NCI-H2107 treated with DMSO at 0.1 percent for 48 hours (cell line): ENCODE results near the gene ERCC5.

Experiments used
- DNase-seq: peaks from one replicate; lab custom pipeline; 2025; ENCODE audit not compliant: unreplicated experiment; lab: John Stamatoyannopoulos, UW

Gene ERCC5

DNA sequence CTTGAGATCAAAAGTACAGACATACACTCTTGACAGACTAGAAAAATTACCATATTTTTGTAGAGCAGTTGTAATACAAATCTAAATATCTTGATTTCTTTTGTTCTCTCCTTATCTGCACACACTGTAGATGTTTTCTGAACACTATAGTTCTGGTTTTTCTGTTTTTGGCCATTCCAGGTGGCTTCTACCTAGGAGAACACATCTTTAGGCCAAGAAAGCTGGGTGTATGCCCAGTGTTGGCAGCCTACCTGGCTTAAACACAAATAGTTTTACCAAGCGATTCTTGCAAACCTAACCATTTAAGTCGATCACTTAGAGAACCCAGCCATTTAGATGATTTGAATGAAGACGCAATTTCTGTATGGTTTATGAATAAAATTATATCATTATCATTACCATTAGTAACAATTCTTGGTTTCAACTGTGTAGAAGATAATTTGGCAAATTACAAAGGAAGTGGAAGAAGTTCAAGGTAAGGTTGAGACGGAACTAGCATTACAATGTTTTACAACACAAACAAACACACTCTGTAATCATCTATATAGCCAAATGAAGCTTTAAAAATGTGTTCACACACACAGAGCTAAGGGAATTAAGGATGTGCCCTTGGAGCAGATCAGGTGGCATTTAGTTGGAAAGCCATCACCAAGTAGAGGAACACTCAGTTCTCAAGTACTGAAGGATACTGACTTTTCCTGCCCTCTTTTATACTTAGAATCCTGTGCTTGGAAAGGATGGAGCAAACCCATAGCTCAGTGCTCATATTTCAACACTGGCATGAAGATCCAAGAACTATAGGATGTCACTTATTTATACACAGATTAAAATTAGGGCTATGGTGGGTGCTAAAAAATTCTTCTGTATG, 36.2 kb downstream of the ERCC5 start:
- no peak for DNase-seq

GRCh38 chr13:102892503-102892902, 46.7 kb downstream of the ERCC5 start:
- no peak for DNase-seq

- DNase-seq = no peak
Measured at GRCh38 chr13:102897371-102898138, 51.7 kb downstream of the ERCC5 start.

DNA sequence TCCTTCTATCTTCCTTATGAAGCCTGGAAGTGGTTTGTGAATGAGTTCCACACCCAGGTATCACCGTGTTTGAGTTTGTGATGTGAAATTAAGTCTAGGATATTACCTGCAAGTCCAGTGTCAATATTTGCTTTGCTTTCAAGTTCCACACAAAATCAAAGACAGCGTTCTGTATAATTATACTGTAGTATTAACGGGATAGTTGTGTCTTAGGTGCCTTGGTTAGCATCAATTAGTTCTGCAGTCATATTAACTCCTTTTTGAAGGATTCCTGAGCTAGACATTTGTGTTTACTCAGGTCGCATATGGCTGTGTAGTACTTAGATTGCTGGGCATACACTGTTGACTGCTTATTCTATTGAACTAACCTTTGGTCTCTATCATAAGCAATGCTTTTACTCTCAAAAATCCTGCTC, 54.4 kb downstream of the ERCC5 start:
- DNase-seq = no peak

GRCh38 chr13:102901056-102901455, 55.2 kb downstream of the ERCC5 start:
- DNase-seq = no peak

DNA sequence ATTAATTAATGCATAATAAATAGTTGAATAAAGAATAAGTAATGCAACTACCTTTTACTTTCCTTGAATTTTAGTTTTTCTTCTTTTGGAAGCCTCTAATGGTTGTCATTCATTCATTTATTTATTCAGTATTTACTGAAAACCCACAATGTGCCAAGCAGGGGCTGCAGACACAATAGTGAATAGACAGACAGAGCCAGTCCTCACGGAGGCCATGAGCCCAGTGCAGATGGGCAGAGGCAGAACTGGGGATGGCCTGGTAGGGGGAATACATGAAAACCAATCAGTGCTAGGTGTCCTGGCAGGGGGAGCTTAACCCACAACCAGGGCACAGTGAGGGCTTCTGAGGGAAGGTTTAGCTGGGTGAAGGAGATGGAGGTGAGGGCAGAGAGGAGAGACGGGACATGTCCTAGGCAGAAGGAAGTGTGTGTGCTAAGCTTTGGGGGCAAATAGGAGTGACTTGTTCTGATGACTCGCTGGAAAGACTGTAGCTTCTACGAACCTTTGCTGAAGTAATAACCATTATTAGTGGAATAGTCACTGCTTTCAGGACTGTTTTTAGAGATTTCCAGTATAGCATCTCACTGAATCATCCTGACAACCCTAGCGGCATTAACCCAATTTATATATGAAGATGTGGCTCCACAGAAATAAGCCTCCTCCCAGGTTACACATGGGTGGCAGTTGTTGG, 55.9 kb downstream of the ERCC5 start:
- DNase-seq = no peak

GRCh38 chr13:102902789-102903347, 57.0 kb downstream of the ERCC5 start:
- DNase-seq = no peak

- DNase-seq = no peak
Measured at GRCh38 chr13:102903659-102904407, 58.0 kb downstream of the ERCC5 start.

DNA sequence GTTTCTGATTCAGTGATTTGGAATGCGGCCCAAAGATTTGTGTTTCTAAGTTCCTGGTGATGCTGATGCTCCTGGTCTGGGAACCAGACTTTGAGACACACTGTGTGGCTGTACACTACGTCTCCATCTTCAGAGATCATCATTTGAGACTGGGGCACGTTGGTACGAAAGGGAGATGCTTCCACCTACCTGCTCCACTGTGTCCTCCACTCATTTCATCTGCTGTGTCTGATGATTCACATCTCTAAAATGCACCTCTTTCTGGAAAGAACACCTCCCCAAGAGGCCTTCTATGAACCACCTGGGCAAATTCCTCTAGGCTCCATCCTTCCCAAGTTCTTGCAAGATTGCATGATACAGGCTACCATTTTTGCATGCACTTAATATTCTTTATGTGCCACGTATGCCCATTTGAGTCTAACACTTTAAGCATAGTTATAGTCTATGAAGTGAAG, 58.6 kb downstream of the ERCC5 start:
- no peak for DNase-seq

- DNase-seq = no peak
Measured at GRCh38 chr13:102905905-102906771, 60.3 kb downstream of the ERCC5 start.

GRCh38 chr13:102907016-102907756, 61.4 kb downstream of the ERCC5 start:
- no peak for DNase-seq

DNA sequence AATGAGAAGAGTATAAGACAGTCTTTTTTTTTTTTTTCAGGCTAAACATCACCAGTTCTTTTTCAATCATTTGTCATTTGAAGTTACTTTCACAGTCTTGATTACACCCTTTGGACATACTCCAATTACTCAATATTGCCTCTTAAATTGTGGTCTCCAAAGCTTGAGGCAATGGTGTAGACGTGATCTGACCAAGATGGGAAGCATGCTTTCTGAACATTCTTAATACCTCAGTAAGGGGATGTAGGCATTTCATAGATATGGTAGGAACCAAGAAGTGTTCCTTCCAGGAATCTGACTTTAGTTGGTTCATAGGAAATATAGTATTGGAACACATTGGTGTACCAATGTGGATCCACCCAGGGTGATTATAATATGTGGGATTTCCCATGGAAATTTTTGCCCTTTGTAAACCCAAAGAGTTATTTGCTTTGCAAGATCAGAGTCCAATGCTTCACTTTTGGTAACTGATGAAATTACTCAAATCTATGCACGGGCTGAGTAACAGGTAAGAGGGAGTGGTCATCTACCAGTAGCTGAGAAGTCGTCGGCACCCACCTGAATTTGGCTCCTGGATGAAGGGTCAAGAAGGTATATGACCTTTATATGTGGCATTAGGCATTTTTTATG, 62.2 kb downstream of the ERCC5 start:
- no peak for DNase-seq

GRCh38 chr13:102909971-102910370, 64.1 kb downstream of the ERCC5 start:
- DNase-seq = no peak

GRCh38 chr13:102911336-102911735, 65.5 kb downstream of the ERCC5 start:
- DNase-seq = no peak

DNA sequence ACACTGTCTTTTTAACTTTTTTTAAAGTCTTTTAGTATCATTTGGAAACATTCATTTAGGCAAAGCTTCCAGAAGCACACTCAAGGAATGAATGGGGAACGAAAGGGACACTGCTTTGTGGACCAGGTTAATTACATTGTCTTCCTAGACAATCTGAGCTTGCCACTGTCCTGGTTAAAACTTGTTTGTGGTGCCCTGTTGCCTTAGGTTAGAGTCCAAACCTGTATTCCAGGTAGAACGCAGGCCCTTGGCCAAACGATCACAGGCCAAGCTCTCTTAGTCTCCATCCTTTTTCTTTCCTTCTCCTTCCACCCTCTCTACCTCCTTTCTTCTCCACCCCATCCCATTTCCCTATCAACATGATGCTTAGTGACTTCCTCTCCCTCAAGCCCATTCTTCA, 66.8 kb downstream of the ERCC5 start:
- DNase-seq = no peak

GRCh38 chr13:102913914-102914313, 68.1 kb downstream of the ERCC5 start:
- DNase-seq = no peak

- DNase-seq = no peak
Measured at GRCh38 chr13:102914339-102914930, 68.6 kb downstream of the ERCC5 start.

DNA sequence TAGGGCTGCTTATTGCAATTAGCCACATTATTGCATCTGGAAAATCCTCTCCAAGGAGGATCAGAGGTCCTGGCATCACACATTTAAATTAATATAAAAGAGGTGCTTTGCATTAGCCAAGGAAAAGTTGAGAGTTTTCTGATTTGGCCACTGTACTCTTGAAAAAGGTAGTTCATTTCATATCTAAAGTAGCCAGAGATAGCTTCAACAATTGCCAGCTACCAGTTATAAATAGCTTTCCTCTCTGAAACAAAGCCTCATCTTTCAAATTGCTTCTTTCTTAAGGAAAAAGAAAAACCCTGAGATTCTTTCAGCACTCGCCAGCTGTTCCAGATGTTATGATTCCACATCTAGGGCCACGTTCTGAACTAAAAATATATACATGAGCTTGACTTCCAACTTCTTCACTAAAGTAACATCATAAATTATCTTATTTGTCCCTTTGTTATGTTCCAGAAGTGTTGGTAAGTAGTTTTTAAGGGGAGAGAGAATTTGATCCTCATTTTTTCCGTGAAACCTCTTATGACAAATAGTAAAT, 69.6 kb downstream of the ERCC5 start:
- DNase-seq = no peak
